Caki2 (cell line): ENCODE data around the gene GJB1. TPM values are rescaled to one million over a fixed set of nuclear protein-coding genes. Genes with fewer than 3 reads are reported as not detected.
"Not testable (repeated sequence)": the region's sequence is repeated elsewhere in the genome, so short reads cannot be mapped to it uniquely, and the experiment has no call there.

ENCODE experiments used
- DNase-seq: peaks from one replicate; pipeline ENCODE4 v3.0.0-alpha.2; 2015; ENCODE audit warnings: low read depth
- in situ Hi-C: cut with HindIII; loops from 2 replicates; pipeline ENCODE4 v1.10.0; 2016; ENCODE audit warnings: low sequenced_read_pairs, low pct_unique_long_range_greater_than_20kb, mixed read lengths
- total RNA-seq: library from RNA; depleted of rRNA; stranded (reverse); fragments of >200 nt; shearing (Covaris generic); gene quantifications from 2 replicates; pipeline ENCODE4 v1.2.3, GENCODE V29; 2014; ENCODE audit warnings: low replicate concordance; rRNA removed

The GJB1 gene
- total RNA-seq, result not detected in 2 replicates

DNA sequence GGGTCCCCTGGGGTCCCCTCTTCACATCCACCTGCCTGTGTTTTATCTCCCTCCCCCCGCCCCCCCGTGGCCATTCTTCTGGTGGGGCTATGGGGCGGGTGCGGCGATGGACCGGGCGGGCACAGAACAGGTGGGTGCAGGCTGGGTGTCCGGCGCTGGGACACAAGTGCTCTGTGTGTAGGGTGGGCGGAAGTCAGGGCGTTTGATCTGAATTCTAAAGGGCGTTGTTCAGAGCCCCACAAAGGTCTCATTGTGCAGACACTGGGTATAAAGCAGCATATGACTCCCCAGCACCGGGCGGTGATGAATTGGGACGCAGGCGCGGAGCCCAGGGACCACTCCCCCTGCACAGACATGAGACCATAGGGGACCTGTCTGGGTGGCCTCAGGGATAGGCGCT lies at the start of gene GJB1:
TSS of gene GJB1 (plus strand) at position 296 of the 400 bp plus-strand sequence. CDS start 484 bp downstream, outside the sequence.
- in situ Hi-C loops, result no loop called here
- DNase-seq, result no peak

DNA sequence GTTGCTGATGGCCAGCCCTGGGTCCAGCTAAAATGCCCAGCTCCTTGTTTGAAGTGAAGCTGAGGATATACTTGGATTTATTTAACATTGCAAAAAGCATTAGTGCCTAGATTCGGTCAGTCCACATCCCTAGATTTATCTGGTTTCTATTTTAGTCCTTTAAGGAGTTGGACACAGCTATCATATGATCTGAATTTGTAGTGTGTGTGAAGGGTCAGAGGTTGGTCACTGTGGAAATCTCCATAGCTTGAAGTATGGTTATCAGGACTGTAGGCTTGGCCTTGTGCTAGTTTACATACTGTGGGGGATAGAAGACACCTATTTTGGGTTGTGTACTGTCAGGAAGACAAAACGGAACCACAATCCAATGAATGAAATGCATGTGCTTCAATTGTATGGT lies 49.6 kb upstream of the GJB1 start:
- in situ Hi-C loops, result no loop called here

DNA sequence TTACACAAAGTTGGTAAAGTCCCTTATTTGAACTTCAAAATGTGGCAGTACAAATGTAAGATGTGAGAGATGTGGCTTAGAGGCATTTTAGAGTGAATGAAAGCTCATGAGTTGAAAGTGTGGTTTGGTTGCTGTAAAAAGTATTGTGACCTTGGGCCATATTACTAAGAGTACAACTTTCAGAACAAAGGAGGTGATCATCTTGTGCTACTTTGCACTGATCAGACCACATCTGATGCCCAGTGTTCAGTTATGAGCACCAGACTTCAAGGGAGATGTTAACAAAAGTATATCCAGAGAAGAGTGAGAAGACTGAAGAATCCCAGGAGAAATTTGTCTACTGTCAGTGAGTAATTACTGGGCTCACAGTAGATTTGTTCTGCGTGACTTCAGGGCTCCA lies 48.2 kb upstream of the GJB1 start:
- in situ Hi-C loops, result no loop called here
- DNase-seq, result no peak

More for the DNA sequence above, 49.6 kb upstream of the GJB1 start:
- DNase-seq, result no peak

DNA sequence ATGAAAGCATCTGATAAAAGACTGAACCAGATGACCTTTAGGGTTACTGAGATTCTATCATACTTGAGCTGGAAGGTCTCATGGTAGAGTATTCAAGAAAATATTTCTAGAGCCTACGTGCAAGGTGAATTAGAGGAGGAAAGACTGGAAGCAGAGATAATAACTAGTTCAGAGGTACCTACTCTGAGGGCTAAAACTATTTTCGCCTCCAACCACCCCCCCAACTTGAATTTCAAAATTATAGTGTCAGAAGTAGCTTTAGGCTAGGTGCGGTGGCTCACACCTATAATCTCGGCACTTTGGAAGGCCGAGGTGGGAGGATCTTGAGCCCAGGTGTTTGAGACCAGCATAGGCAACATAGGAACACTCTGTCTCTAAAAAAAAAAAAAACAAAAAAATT lies 47.5 kb upstream of the GJB1 start:
- in situ Hi-C loops, result no loop called here

DNA sequence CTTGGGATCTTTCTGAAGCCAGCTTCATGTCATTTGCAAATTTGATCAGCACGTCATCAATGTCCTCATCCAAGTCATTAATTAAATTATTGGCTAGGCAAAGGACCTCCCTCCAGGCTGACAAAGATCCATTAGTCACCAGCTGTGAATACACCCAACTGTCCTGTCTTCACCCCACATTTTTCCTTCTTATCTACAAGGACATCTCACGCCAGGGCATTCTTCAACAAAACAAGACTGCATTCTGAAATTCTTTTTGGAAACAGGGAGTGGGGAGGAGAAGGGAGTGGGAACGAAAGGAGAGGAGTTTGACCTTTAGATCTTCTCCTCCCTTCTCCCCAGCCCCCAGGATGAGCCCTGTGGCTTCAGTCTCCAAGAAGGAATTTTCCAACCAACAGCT lies 45.7 kb upstream of the GJB1 start:
- DNase-seq, result no peak
- in situ Hi-C loops, result no loop called here

More for the DNA sequence above, 47.5 kb upstream of the GJB1 start:
- no peak for DNase-seq

DNA sequence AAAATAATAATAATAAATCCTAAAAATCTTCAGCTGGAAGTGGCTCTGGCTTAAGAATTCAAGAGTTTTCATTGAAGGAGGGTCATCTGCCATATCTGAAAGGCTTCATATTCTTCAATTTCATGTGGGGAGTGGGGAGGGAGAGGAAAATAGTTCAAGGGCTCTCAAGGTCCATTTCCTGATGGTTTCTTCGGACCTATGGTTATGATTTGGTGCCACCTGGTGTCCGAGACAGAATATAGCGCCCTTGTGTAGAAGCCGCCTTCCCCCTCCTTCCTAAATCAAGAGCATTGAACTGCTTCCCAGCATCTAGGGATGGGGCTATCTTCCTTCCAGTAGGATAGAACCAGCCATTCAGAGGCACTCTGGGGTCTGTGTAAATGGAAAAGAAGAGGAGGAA lies 44.1 kb upstream of the GJB1 start:
- DNase-seq, result peak; percentile 38
- in situ Hi-C loops, result no loop called here

DNA sequence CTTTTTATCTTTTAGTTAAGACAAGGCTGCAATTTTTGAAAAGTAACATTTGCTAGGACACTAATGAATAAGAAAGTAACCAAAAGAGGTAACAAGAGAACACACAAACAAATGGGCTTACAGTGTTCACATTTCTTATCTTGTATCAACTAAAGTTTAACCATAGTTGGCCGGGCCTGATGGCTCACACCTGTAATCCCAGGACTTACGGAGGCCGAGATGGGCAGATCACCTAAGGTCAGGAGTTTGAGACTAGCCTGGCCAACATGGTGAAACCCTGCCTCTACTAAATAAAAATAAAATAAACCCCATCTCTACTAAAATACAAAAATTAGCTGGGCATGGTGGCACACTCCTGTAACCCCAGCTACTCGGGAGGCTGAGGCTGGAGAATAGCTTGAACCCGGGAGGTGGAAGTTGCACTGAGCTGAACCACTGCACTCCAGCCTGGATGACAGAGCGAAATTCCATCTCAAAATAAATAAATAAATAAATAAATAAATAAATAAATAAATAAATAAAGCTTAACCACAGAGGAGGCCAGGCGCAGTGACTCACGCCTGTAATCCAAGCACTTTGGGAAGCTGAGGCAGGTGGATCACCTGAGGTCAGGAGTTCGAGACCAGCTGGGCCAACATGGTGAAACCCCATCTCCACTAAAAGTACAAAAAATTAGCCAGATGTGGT lies 42.3 kb upstream of the GJB1 start:
- not testable (repeated sequence) for DNase-seq

DNA sequence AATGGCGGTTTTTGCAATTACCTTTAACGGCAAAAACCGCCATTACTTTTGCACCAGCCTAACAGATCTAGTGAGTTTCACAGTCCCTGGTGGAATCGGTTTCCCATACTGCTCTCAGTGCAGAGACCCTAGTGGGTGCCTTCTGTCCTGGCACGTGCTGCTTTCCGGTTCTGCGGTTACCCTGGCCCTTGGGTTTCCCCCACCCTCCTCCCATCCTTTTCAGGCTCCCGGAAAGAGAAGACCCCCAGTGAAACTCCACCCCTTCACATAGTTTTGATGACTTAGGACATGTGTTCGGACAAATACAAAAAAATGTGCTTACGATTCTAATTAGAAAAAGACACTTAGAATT lies 41.5 kb upstream of the GJB1 start:
- in situ Hi-C loops, result no loop called here
- DNase-seq, result no peak

More for the DNA sequence above, 42.3 kb upstream of the GJB1 start:
- in situ Hi-C loops, result not testable (repeated sequence)

DNA sequence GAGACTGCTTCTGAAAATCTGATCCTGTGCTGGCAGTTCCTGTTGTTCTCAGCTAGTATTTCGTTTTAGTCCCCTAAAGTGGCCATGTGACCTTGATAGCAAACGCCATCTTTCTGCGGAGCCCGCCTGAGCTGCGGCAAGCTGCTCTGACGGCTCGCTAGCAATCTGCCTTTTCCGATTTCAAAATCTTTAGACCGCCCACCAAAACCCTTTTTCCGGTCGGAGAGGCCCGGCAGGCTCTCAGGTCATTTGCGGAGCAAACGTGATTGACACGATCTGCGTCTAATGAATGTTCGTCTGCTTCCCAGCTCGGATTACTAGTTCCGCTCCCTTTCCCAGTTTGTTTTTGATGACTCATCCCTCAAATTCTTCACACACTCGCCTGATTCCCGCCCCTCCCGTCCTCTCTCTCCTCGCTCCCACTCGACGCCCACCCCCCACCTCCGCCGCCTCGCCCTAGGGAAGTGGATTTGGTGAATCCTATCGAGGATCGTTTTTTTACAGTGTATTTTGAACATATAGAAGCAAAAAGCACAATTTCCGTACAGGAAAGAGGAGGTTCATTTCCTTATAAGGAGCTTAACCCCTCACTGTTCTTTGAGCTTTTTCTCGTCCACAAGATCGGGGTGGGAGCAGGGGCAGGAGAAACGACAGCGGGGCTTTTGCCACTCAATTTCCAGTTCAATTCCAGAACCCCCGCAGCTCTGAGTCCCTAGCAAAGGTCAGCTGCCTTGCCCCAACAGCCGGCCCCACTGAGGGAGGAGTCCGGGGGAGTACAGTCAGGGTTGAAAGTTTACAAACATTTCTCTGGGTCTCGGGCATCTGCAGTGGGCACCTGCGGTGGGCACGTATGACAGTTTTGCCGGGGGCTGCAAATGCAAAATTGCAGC lies 40.9 kb upstream of the GJB1 start:
- DNase-seq, result peak; percentile 90
- in situ Hi-C loops, result no loop called here

DNA sequence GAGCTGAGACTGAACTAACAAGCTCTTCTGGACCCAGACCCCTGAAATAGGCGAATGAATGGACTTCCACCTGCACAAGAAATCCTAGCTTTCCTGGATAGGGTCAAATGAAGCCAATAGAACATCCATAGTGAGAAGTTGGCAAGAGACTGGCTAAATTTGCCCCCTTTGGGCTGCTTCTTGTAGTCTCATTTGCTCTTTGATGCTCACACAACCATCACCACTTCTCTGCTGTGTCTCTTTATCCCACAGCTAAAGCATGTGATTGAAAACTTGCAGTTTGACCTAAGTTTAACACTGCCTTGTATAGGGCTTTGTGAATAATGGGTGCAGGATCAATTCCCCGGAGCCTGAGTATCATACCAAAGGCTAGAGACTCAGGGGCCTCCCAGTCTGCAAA lies 40.2 kb upstream of the GJB1 start:
- DNase-seq, result no peak
- in situ Hi-C loops, result no loop called here

DNA sequence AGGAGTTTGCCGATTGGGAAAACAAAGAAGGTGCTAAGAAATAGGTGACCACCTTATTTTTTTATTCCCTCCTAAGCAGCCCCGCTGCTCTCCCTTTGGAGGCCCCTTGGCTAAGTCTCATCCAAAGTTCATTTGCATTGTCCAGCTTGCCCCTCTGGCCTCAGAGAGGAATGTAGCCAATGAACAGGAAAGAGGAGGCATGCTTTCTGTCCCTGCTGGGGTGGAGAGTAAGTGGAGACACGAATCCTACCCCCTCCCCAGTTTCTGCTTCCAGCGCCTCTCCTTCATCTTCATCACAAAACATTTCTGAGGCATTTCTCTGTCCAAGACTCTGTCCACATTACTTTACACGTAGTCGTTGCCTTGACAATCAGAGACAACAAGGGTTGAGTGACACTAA lies 39.7 kb upstream of the GJB1 start:
- in situ Hi-C loops, result no loop called here
- no peak for DNase-seq

DNA sequence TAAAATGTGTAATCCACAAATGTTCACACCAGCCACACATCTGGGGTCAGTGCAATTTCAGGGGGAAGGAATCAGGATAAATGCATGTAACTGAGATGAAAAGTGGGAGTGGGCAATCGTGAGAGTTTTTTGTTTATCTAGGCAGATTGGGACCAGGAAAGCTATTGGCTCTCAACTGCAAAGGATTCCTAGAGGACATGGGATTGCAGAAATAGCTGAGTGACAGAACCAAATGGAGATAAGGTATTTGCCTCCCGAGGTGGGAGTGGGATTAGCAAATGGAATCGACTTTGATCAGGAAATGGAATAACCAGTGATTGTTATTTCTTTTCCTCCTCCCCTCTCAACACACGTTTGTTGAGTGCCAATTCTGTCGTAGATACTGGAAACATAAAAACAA lies 38.9 kb upstream of the GJB1 start:
- DNase-seq, result no peak
- in situ Hi-C loops, result no loop called here

DNA sequence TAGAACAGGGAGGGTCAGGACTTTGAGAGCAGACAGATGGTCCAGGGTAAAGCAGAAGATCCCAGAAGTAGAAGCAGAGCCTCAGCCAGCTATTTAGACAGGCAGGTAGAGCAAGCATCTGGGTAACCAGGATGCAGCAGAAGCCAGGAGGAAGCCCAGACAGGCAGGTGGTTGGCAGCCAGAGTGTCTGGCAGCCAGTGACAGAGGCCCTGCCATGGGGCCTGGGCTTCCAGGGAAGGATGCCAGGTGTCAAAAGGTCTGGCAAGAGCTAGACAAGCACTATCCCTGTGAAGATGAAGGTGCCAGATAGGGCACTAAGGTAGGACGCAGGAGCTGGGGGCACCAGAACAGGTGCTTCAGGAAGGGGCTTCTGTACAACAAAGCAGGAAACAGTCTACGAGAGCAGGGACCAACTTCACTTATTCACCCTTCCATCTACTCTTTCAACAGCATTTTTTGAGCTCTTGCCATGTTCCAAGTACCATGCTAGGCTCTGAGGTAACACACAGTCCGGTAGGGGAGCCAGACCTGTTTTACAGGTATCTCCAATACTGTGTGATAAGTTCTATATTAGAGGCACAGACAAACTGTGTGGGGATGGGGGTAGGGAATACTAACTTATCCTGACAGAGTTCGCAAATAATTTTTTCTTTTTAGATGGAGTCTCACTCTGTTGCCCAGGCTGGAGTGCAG lies 38.1 kb upstream of the GJB1 start:
- DNase-seq, result no peak
- in situ Hi-C loops, result no loop called here

DNA sequence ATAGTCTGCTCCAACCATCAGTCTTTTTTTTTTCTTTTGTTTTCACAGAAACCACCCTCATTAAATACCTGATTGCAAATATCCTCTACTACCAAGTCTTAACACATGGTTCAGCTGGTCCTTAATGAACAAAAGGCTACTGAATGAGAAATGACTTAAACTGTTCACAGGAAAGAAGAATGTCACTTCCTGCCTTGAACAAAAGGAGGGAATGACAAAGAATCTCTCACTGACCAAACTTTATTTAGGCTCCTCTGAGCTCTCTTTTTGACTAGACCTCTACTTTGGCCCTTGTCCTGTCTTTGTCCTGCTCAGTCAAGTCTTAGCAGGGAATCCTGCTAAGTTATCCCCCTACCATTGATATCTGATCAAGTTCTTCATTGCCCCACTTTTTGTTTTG lies 31.8 kb upstream of the GJB1 start:
- in situ Hi-C loops, result no loop called here
- DNase-seq, result no peak

DNA sequence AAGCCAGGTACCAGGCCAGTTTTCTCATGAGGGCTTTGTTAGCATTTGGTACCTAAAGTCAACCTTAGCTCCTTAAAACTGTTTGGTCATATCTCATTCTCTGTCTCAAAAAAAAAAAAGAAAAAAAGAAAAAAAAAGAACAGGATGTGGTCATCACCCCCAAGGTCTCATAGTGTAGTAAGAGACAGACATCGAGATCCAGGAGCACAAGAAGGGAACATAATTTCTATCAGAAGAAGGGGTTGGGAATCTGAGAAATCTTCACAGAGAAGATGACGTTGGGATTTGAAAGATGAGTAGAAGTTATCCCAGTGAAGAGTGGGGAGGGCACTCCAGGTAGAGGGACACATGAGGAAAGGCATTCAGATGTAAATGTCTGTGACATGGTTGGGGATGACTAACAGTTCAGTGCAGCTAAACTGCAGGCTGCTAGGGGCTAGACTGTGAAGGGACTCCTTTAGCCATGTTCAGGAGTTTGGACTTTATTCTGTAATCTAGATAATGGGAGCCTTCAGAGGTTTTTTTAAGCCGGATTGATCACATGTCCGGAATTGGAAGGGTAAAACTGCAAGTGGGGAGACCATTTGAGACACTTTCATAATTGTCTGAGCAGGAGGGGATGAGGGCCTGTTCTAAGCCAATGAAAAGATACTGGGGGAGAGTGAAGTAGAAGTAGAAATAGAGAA lies 26.9 kb upstream of the GJB1 start:
- DNase-seq, result no peak
- in situ Hi-C loops, result no loop called here

DNA sequence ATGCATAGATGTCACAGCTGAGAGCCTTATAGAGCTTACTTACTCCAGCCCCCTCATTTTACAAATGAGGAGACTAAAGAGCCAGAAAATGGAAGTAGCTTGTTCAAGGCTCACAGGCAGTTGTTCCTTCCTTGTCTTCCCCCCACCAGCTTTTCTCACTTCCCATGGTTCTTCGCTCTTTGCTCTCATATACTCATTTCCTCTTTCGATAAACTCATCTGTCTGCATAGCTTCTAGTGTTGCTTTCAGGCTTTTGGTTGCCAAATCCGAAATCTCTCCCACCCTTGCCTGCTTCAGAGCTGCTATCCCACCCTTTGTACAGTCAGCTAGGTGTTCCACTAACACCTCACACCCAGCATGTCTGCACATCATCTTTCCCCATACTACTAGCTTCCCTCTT lies 25.0 kb upstream of the GJB1 start:
- in situ Hi-C loops, result no loop called here
- DNase-seq, result no peak

DNA sequence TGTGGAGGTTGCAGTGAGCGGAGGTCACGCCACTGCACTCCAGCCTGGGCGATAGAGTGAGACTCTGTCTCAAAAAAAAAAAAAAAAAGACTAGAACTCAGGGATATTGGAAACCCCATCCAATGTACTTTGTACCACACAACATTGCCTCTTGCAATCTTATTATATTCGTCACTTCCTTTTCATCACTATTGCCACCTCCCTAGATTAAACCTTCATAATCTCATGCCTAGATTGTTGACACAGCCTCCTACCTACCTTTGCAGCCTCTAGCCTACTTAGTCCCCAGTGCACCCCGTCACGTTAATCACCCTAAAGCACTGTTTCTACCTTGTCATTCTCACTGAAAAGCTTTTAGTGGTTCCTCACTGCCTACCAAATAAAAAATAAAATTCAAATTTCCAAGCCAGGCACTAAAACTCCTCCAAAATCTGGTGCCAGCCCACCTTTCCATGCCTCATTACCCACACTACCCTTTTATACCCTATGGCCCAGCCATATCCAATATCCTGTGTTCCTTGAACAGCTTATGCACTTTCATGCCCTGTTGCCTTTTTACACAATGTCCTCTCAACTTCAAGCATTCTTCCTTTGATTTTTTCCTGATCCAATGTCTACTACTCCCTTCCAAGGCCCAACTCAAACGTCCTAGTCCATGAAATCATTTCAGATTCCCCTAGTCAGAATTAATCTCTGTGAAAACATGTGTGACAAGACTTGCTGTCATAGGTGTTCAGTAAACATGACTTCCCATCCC lies 23.6 kb upstream of the GJB1 start:
- in situ Hi-C loops, result no loop called here
- DNase-seq, result no peak

DNA sequence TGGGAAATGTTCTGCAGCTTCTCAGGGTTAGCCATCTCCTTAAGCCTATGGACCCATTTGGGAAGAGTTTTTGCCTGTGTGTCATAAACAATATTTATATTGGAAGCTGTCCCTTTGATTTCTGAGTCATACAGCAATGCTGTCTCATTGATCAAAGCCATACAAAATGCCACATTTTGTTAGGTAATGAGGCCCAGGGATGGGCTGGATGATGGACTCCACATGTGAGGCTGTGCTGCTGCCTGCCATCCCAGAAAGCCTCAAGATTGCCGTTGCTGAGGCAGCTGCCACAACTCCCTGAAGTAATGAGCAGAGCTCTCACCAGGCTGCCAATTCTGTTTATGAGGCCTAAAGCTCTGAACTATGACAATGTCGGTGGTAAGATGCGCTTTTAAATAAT lies 12.2 kb upstream of the GJB1 start:
- in situ Hi-C loops, result no loop called here
- no peak for DNase-seq
